HS-5 (cell line): Measurements from ENCODE around the gene CD81.
"Not testable (repeated sequence)": the region's sequence is repeated elsewhere in the genome, so short reads cannot be mapped to it uniquely, and the experiment has no call there.

ENCODE experiments used
- DNase-seq: peaks from one replicate; pipeline ENCODE4 v3.0.0-alpha.2; 2012; ENCODE audit warnings: low read depth

CD81 gene

GRCh38 chr11:2357246-2357645, 19.9 kb upstream of the CD81 start:
- DNase-seq: no peak

GRCh38 chr11:2357651-2358050, 19.5 kb upstream of the CD81 start:
- not testable (repeated sequence) for DNase-seq

- no peak for DNase-seq
Observed at GRCh38 chr11:2358754-2359442, 18.2 kb upstream of the CD81 start.

GRCh38 chr11:2359557-2359956, 17.6 kb upstream of the CD81 start:
- no peak for DNase-seq

GRCh38 chr11:2360081-2360642, 16.9 kb upstream of the CD81 start:
- no peak for DNase-seq

GRCh38 chr11:2361565-2361964, 15.5 kb upstream of the CD81 start:
- no peak for DNase-seq

- DNase-seq: no peak
Observed at GRCh38 chr11:2362414-2362813, 14.7 kb upstream of the CD81 start.

- no peak for DNase-seq
Observed at GRCh38 chr11:2363130-2363529, 14.0 kb upstream of the CD81 start.

- DNase-seq: no peak
Observed at GRCh38 chr11:2363577-2364370, 13.3 kb upstream of the CD81 start.

GRCh38 chr11:2364386-2364785, 12.7 kb upstream of the CD81 start:
- not testable (repeated sequence) for DNase-seq

GRCh38 chr11:2365571-2366210, 11.4 kb upstream of the CD81 start:
- no peak for DNase-seq

- DNase-seq: no peak
Observed at GRCh38 chr11:2366276-2366675, 10.8 kb upstream of the CD81 start.

GRCh38 chr11:2366733-2367132, 10.4 kb upstream of the CD81 start:
- DNase-seq: no peak

GRCh38 chr11:2367266-2368160, 9.6 kb upstream of the CD81 start:
- DNase-seq: no peak

- DNase-seq: no peak
Observed at GRCh38 chr11:2368178-2368850, 8.8 kb upstream of the CD81 start.

- no peak for DNase-seq
Observed at GRCh38 chr11:2368851-2369180, 8.3 kb upstream of the CD81 start.

- DNase-seq: no peak
Observed at GRCh38 chr11:2369320-2369719, 7.8 kb upstream of the CD81 start.

- DNase-seq: no peak
Observed at GRCh38 chr11:2369896-2370295, 7.2 kb upstream of the CD81 start.

- no peak for DNase-seq
Observed at GRCh38 chr11:2374456-2375201, 2.5 kb upstream of the CD81 start.

GRCh38 chr11:2375341-2375853, 1.7 kb upstream of the CD81 start:
- DNase-seq: no peak
